DMS114 treated with DMSO at 0.1 percent for 48 hours (cell line): ENCODE data around the gene PRDM7.
"Not testable (repeated sequence)": the region's sequence is repeated elsewhere in the genome, so short reads cannot be mapped to it uniquely, and the experiment has no call there.

Experiments used
- DNase-seq: peaks from one replicate; lab custom pipeline; 2025; ENCODE audit not compliant: unreplicated experiment; lab: John Stamatoyannopoulos, UW

PRDM7 gene

GRCh38 chr16:90077240-90077756 is at the start of gene PRDM7:
TSS of gene PRDM7 (minus strand) at chr16:90077331. CDS start at chr16:90075910, 1,421 bp downstream.
- DNase-seq: peak; percentile 97

GRCh38 chr16:90121846-90122245 is 44.7 kb upstream of the PRDM7 start:
- not testable (repeated sequence) for DNase-seq

- DNase-seq: not testable (repeated sequence)
These were observed 30.5 kb upstream of the PRDM7 start for GRCh38 chr16:90107617-90108016.

- not testable (repeated sequence) for DNase-seq
These were observed 29.9 kb upstream of the PRDM7 start for GRCh38 chr16:90107060-90107459.

GRCh38 chr16:90106271-90106670 is 29.1 kb upstream of the PRDM7 start:
- DNase-seq: not testable (repeated sequence)

- DNase-seq: not testable (repeated sequence)
These were observed 27.6 kb upstream of the PRDM7 start for GRCh38 chr16:90104725-90105124.

- DNase-seq: not testable (repeated sequence)
These were observed 25.2 kb upstream of the PRDM7 start for GRCh38 chr16:90102086-90102884.

- DNase-seq: not testable (repeated sequence)
These were observed 24.2 kb upstream of the PRDM7 start for GRCh38 chr16:90101332-90101731.

GRCh38 chr16:90100790-90101189 is 23.7 kb upstream of the PRDM7 start:
- not testable (repeated sequence) for DNase-seq

GRCh38 chr16:90100229-90100628 is 23.1 kb upstream of the PRDM7 start:
- DNase-seq: not testable (repeated sequence)

- not testable (repeated sequence) for DNase-seq
These were observed 21.8 kb upstream of the PRDM7 start for GRCh38 chr16:90098936-90099335.

- not testable (repeated sequence) for DNase-seq
These were observed 20.0 kb upstream of the PRDM7 start for GRCh38 chr16:90097010-90097684.

GRCh38 chr16:90094791-90095190 is 17.7 kb upstream of the PRDM7 start:
- not testable (repeated sequence) for DNase-seq

- DNase-seq: not testable (repeated sequence)
These were observed 17.2 kb upstream of the PRDM7 start for GRCh38 chr16:90094296-90094695.

GRCh38 chr16:90093799-90094198 is 16.7 kb upstream of the PRDM7 start:
- not testable (repeated sequence) for DNase-seq

GRCh38 chr16:90092781-90093180 is 15.7 kb upstream of the PRDM7 start:
- not testable (repeated sequence) for DNase-seq

GRCh38 chr16:90084215-90084950 is 7.3 kb upstream of the PRDM7 start:
- no peak for DNase-seq

GRCh38 chr16:90083139-90083538 is 6.0 kb upstream of the PRDM7 start:
- no peak for DNase-seq

GRCh38 chr16:90081606-90081970 is 4.5 kb upstream of the PRDM7 start:
- no peak for DNase-seq

GRCh38 chr16:90078579-90078895 is 1.4 kb upstream of the PRDM7 start:
- DNase-seq: no peak
